GM03348 (cell line): Measurements from ENCODE around the gene IFT27.
A peak's percentile ranks its signal among the peaks of the same experiment; 100 is the strongest.

ENCODE experiments used
- DNase-seq: peaks from one replicate; pipeline ENCODE4 v3.0.0; 2012; ENCODE audit warnings: low spot score

The IFT27 gene, protein sequence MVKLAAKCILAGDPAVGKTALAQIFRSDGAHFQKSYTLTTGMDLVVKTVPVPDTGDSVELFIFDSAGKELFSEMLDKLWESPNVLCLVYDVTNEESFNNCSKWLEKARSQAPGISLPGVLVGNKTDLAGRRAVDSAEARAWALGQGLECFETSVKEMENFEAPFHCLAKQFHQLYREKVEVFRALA

DNA sequence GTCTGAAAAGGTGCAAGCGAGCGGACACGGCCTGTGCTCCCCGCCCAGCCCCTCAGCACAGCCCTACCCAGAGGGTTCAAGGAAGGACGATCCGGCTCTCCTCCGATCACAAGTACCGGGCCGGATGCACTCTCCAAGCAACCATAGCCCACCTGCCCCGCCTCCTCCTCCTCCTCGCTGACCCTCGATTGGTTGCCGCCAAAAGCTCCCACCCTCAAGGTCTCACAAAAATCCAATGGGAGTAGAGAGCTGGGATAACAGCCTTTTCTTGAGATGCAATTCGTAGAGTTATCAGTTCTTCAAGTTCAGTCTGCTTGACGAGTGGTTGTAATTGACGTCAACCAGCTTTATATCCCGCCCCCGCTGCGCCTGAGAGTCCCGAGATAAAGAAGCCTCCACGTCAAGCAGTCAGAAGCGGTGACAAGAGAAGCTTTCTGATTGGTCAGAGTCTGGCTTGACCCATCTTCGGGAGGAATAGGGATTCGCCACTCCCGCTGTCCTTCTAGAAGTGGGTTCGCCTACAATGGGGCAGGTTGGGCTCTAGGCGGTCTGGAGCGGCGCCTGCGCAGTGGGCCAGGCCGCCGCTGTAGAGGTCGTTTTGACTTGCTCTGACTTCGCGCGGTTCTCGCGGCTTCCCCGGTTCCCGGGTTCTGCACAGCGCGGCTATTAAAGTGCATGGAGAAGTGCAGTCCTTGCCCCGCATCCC, at the start of gene IFT27:
IFT27 (minus strand) TSS at position 156 of the 706 bp plus-strand sequence. CDS start 412 bp downstream, outside the sequence.
- peak; percentile 100 for DNase-seq

DNA sequence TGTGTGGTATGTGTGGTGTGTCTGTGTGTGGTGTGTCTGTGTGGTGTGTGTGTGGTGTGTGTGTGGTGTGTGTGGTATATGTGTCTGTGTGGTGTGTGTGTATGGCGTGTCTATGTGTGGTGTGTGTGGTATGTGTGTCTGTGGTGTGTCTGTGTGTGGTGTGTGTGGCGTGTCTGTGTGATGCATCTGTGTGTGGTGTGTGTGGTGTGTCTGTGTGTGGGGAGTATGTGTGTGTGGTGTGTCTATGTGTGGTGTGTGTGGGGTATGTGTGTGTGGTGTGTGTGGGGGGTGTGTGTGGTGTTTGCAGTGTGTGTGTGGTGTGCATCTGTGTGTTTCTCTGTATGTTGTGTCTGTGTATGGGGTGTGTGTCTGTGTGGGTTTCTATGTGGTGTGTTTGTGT, 48.7 kb upstream of the IFT27 start:
- no peak for DNase-seq

DNA sequence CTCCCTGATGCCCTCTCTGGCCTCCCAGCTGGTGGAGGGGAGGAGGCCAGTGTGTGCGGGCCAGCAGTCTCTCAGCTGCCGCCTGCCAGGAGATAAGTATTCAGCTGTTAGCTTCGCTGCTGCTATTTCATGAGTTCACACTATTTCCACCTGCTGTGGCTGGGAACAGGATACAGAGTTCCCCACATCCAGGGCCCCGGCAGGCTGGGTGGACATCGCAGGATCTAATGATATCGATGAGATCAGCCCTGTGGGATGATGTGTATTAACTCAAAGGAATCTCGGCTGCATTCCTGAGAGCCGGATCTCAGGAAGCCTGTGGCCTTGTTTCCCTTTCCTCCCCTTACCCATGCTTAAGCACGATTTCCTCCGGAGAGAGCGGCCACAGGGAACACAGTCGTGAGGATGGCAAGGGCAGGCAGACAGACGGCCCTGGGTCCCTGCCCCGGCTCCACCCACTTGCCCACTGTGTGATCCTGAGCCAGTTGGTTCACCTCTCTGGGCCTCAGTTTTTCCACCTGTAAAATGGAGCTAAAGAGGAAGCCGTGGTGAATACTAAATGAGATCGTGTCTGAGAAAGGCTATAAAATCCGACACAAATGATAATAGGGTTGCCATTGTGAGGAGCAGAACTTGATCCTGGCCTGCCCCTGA, 47.4 kb upstream of the IFT27 start:
- peak; percentile 31 for DNase-seq

DNA sequence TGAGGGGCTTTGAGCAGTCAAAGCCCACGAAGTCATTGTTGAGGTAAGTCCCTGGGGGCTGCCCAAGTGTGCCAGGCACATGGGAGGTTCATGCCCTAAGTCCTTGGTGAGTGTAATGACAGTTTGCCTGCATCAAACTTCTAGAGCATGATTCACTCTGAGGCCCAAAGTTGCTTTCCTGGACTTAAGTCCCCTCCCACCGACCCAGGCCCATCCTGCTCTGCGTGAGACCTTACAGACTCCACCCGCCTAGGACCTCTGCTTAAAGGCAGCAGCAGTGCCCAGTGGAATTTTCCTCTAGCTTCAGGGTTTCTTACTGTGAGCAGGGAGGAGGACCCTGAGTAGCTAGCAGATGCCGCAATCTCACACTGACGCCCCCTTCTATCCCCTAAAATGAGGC, 46.7 kb upstream of the IFT27 start:
- DNase-seq, result no peak

DNA sequence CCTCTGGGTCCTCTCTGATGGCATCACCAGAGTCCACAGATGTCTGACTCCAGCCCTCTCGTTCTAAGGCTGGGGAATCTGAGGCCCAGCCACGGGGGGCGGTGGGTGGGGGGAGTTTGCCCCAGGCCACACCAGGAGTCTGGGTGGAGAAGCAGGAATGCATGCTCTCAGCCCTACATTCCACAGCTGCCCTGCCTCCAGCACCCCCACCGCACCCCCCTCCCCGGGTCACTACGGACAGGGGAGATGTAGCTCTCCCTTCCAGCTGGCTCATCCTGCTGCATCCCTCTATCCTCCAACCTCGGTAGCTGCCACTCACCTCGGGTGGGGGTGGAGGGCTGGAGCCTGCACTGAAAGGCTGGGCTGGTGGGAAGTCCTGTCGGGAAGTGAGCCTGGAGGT, 43.2 kb upstream of the IFT27 start:
- no peak for DNase-seq

DNA sequence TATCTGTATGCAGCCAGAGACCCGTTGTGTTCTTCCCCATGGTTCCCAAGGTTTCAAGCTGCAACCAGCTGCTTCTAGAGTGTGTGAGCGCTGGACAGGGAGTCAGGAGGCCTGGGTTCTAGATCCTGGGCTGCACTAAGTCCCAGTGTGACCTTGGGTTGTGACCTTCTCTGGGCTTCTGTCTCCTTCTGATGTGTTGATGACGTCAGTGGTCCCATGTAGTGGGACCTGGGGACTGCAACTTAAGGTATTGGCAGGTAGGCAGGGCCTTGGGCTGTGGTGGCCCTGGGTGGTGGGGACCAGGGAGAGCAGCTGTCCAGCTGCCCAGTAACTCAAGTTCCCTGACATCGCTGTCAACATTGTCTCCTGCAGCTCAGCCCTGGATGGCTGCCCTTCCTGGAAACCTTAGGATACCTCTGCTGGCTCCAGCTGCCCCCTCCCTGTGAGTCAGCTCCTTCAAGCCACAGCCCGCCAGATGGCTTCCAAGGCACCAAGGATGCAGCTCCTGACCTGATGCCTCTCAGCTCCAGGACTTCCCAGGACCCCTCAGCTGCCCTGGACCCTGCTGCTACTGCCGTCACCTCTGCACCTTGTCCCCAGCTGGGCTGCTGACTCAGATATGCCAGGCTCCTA, 42.2 kb upstream of the IFT27 start:
- no peak for DNase-seq

DNA sequence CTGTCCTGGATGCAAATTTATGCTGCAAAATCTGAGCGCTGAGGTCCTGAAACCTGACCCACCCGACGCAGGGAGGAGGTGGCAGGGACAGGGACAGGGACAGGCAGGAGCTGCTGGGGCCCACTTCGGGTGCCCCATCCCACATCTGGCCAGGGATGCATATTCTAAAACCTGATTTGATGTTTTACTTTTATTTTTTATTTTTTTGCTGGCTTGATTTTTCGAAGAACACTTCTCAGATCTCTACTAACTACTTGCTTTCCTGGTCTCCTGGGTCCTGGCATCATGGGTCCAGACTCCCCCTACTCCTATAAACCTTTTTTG, 41.6 kb upstream of the IFT27 start:
- no peak for DNase-seq

DNA sequence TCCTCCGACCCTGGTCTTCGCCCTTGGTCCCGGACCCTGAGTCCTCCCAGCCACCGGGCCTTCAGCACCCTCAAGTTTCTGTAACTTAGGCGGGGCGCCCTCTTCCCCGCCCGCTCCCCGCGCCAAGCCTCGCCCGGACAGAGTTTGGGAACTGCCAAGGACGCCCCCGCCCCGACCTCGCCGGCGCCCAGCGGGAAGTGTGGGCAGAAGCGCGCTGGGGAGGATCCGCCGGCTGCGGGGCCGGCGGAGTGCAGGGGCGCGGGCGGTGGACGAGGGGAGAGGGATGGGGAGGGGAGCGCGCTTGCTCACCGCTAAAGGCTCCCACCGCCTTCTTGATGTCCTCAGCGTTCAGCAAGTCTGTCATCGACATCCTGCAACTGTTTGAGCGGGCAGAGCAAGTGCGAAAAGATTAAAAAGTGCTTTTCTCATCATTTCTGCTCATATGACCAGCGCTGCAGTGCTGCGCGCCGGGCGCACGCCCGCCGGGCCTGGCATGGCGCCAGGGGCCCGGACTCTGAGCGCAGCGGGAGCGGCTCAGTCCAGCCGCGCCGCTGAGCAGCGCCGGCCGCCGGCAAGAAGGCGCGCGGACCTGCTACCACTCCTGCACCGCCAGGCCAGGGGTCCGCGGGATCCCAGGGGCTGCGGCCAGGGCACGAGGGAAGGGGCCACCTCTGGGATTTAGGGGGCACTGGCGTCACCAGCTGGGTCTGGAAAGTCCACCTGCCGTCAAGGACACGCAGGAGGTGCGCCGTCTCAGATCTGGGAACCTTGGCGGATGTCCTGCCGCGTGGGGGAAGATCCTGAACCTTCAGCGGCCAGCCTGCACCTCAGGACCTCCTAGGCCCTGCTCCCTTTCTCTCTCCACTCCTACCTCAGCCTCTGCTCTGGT, 41.0 kb upstream of the IFT27 start, which contains the start of gene PVALB:
PVALB (minus strand) TSS at position 400 of the 889 bp plus-strand sequence; CDS start at position 370, 30 bp downstream.
- DNase-seq, result peak; percentile 62

DNA sequence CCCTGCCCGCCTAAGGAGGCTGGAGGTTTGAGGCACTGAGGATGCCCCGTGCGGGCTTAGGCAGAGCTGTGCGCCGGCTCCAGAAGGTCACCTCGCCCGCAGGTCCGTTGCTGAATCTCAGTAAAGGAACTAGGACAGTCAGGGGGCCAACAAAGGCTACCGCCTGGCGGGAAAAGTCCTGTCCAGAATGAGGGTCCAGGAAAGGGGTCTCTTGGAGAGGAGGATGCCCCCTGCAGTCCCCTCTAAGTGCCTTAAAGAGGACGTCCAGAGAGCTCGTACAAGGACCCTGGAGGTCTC, 40.4 kb upstream of the IFT27 start:
- DNase-seq, result no peak

DNA sequence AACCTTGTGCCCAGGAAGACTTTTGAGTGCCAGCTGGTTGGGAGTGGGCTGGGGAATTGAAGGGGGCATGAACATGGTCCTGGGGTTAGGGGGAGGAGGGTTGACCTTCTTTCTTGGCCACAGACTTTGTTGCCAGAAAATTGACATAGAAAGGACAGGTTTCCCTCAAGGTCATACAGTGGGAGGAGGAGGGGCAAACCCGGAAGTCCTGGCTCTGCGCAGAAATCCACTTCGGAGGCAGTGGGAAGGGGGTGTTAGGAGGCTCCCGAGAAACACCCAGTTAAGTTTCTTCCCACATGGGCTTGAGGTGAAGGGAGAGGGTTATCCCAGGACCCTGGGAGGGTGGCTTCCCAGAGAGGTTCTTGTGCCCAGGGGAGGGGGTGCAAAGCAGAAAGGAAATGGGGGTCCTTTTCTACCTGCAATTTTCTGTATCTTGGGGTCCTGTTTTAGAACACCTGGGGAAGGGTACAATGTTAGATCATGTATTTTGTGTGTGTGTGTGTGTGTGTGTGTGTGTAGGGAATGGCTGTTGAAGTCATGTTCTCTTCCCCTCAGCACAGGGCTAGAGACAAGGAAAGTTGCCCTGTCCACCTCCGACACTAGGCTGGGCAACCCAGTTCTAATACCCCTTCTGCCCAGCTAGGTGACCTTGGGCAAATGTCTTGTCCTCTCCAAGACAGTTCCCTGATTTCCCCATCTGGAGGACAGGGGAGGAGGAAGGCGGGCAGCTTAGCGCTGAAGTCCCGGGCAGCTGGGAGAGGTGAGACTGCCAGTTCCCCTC, 39.8 kb upstream of the IFT27 start:
- no peak for DNase-seq

DNA sequence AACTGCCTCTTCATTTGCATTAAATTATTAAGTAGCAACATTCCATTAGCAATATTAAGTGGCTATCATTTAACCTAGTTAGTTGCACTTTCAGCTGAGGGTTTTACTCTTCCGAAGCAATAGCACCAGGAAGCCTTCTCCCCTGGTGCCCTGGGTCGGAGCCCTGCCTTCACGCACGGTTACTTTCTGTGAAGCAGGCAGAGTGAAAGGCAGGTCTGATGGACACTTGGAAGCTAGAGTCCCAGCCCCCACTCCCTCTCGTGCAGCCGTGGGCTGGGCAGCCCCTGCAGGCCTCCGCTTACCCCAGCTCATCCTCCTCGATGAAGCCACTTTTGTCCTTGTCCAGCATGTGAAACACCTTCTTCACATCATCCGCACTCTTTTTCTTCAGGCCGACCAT, 38.9 kb upstream of the IFT27 start:
- no peak for DNase-seq

DNA sequence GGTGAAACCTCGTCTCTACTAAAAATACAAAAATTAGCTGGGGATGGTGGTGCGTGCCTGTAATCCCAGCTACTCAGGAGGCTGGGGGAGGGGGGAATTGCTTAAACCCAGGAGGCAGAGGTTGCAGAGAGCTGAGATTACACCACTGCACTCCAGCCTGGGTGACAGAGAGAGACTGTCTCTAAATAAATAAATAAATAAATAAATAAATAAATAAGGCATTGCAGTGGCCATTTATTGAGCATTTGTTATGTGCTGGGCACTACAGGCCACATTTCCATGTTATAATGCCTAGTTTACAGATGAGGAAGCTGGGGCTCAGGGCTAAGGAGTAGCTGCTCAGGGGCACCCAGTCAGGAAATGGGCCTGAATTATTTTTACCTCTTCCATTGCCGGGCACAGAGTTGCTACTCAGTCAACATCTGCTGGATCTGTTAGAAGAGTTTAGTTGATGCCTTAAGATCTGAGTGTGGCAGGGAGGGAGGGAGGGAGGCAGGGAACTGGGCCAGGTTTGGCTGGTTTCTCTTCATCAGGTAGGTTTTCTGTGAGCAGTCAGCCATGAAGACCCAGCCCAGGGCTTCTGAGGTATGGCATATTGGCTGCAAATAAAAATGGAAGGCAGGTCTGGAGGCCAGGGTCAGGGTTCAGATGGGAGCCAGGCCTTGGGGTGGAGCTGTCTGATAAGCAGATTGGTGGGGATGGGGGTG, 35.3 kb upstream of the IFT27 start:
- no peak for DNase-seq

DNA sequence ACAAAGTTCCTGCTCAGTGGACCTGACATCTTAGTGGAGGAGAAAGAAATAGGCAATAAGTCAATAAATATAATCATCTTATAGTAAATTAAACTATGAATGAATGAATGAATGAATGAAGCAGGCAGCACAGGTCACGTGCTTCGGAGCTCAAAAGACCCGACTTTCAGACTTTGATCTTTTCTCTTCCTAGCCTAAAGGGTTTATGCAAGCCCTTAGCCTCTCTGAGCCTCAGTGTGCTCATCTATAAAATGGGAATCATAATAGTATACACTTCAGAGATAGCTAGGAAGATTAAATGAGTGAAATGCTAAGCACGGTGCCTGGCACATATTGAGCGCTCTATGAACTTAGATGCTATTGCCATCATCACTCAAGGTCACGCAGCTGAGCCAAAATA, 33.4 kb upstream of the IFT27 start:
- DNase-seq, result no peak

DNA sequence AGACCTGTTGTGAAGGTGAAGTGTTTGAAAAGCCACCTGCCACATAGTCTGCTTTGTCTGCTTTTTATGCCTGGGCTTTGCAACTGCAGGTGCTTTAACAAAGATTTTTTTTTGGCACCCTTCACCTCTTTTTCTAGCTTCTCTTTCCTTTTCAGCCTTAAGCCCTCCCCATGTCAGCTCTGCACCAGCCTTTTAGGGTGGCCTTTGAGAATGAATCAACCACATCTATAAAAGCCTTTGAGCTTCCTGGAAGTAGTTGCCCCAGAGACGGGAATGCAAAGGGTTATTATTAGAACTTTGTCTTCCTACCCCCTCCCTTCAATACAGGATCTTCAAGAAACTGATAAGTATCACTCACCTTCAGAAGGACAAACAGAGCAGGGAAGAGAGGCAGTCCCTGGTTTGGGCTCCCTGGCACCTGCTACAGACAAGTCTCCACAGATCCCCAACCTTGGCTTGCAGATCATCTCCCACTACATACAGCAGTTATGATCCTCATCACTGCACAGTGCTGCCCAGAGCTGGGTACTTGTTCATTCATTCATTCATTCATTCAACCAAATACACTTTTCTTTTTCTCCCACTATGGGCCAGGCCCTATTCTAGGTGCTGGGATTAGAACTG, 32.9 kb upstream of the IFT27 start:
- no peak for DNase-seq

DNA sequence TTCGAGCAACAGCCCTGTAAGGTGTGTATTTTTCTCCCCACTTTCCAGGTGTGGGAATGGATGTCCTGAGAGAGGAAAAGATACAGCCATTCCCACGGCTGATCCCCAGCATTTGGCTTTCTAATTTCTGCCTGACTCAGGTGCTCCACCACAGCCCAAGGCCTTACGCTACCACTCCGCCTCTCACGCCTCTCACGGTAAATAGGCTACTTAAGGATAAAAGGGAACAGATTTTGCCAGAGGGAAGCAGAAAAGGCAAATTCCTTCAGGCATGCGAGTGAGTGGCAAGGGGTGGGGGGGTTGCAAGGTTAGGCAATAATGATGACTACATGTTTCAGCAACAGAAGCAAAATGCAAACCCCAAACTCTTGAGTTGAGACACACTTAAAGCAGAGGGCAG, 31.7 kb upstream of the IFT27 start:
- no peak for DNase-seq

DNA sequence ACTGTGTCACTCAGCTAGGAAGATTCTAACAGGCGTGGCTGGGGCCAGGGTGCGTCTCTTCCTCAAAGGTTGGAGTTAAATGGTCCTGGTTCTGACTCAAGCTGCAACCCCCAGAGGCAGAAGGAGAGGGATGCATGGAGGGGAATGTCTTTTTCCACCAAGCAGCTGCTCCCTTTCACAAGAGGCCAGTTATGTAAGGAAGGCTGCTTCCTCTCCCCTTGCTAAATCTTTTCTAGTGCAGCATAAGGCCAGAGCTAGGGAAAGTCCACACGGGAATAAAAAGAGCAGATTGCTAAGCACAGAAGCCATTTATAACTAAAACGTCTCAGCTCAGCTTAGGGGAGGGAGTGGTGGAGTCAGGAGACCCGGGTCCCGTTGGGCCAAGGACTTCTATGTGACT, 30.9 kb upstream of the IFT27 start:
- no peak for DNase-seq

DNA sequence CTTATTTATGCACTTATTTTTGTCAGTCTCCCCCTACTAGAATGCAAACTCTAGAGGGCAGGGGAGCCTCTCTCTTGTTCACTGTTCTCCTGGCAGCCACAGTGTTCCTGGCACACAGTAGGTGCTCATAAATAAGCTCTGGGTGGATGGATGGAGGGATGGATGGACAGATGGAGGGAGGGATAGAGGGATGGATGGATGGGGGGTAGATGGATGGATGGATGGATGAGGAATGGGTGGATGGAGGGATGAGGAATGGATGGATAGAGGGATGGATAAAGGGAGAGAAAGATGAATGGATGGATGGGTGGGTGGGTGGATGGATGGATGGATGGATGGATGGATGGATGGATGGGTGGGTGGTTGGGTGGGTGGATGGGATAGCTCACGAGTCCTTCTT, 27.4 kb upstream of the IFT27 start:
- DNase-seq, result no peak

DNA sequence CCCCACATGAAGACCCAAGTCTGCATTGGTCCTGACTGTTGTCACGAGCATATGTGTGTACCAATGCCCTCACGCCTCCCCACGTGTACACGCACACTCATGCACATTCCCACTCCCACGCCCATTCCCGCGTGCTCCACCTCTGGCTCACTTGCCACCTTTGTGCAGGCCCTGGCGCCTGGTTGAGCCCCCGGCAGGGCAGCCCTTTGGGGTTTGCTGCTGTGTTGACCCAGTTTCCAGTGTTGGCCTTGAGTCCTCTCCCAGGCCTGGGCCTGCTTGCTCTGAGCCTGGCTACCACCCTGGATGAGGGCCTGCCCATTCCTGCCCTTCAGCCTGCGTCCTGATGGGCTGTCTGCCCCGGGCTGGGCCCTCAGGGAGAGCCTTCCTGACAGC, 22.8 kb upstream of the IFT27 start:
- no peak for DNase-seq

DNA sequence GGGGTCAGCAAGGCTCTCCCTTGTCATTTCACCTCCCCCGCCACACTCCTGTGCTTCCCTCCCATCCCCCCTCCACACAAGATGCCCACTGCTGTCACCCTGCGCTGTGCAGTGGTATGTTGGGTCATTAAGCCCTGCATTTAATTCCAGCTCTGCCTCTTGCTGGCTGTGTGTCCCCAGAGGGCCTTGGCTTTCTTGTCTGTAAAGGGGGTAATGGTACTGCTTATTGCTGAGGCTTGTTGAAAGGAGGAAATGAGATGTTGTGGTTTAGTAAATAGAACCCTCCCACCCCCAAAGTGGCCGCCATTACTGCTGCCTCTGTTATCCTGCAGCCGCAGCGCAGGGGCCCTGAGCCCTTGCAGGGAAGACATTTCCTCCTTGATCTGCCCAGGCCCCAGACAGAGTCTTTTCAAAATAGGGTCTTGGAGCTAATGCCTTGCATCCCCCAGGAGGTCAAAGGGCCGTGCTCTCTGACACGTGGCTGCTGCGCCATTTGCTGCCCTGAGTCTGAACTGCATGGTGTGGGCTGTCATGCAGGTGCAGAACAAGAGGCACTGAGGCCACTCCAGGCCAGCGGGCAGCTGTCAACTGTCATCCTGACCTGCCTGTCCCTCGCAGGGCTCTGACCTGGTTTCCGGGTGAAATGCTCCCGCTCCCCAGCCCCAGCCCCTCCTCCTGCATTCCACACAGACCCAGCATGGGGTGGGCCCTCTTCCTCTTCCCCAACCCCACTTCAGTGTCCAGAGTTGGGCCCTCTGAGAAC, 22.2 kb upstream of the IFT27 start:
- no peak for DNase-seq

DNA sequence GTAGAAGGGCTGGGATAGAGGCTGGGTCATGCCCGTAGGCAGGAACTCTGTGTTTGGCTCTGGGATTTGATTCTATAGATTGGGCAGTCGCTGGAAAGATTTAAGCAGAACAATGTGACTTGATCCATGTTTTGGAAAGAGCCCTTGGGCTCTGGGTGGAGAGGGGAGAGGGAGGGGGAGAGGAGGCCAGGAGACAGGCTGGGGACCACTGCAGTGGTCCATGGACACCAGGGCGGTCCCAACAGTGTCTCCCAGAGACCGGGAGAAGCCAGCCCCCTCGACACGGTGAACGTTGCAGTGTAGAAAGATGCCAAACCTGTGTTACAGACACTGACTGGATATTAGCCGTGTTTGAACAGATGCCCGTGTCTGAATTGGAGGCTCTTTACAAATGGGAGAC, 21.5 kb upstream of the IFT27 start:
- DNase-seq, result no peak
